GM19397 (cell line): ENCODE results near the gene KANK4.

ENCODE experiments used
- ATAC-seq: cut with Tn5 transposase; IDR thresholded peaks from one replicate; pipeline ENCODE4 v1.9.1; 2021; ENCODE audit warnings: mild to moderate bottlenecking, moderate library complexity; ENCODE audit not compliant: unreplicated experiment

KANK4 gene

GRCh38 chr1:62337706-62338631 is 18.7 kb upstream of the KANK4 start:
- ATAC-seq: no peak

DNA sequence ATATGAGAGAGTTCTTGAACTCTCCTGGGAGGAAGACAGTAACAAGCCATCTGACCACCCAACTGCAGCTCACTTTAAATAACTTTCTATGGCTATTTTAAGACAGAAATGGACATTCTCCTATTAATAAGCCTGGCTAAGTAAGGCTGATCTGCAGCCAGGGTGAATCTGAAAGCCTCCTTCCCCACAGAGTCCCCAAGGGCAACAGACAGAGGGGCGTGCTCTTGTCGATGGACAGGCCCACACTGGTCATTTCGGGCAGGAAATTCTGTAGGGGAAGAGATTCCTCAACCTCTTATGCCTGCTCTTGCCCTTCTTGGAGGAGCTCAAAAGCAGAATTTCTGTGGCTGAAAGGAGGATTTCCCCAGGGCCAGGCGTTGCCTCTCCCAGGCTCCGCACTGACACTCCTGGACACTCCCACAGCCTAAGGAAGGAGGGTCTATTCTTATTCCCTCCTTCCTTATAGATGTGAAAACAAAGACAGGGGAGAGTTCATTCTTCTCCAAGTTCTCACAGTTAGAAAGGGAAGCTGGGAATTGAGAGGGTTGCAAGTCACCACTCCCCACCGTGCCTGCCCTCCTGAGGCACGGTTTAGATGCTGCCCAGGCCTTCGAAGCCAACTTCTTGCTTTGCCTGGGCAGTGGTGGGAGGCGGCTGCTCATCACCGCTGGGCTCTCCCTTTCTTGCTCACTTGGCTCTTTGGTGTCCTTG is 17.9 kb upstream of the KANK4 start:
- no peak for ATAC-seq

- ATAC-seq: no peak
These were observed 17.4 kb upstream of the KANK4 start for GRCh38 chr1:62336638-62336994.

DNA sequence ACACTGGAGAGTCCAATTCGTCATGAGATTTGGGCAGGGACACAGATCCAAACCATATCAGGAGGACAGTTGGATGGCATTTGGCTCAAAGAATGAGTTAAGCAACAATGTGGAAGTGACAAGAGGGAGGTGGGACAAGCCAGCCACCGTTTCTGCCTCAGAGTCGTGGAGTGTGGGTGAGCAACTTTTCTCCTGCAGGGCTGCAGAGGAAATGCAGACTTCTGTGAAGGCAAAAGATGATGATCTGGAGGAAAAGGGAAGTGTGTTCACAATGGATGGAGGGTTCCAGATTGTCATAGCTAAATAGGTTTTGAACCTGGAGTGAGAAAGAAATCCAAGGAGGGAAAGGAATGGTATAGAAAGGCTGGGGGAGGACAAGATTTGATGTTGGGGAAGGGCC is 16.4 kb upstream of the KANK4 start:
- ATAC-seq: no peak

DNA sequence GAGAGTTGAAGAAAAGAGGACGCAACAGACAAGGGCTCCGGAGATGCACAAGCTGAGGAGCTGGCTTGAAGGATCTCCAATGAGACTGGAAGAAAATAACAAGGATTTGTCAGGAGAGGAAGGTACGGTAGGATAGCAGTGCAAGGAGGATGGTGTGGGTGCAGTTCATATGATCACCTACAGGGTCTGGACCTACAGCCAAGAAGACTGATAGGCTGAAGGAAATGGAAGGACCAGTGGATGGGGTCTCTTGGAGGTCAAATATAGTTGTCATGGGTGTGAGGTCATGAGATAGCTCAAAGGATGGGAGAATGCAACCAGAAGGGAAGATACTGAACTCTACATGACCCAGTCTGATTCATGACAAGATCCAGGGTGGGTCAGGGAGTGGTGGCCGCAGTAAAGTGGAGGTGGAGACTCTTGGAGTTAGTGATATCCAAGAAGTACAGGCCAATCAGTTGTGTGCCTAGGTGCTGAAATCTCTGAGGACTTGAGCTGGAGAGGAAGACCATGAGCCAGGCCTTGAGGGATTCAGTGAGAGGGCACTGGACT is 15.3 kb upstream of the KANK4 start:
- no peak for ATAC-seq

GRCh38 chr1:62333441-62333840 is 14.2 kb upstream of the KANK4 start:
- ATAC-seq: no peak

GRCh38 chr1:62327360-62328055 is 8.3 kb upstream of the KANK4 start:
- no peak for ATAC-seq

GRCh38 chr1:62325681-62326080 is 6.4 kb upstream of the KANK4 start:
- no peak for ATAC-seq

DNA sequence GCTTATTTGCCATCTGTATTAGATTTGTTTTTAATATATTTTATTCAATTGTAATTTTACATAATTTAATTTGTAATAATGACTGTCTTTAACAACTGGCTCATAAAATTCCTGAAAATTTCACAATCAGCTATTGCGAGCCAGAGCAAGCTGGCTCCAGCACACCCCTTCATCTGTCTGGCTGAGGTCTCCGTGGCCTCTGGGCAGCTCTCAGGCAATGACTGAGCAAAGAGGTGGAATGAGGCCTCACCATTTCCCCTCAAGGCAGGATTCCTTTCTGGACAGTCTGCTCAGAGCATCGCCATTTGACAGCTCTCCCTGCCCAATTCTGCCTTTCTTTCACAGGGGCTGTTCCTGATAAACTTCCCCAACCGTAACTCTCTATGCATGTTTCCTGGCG is 5.8 kb upstream of the KANK4 start:
- no peak for ATAC-seq

DNA sequence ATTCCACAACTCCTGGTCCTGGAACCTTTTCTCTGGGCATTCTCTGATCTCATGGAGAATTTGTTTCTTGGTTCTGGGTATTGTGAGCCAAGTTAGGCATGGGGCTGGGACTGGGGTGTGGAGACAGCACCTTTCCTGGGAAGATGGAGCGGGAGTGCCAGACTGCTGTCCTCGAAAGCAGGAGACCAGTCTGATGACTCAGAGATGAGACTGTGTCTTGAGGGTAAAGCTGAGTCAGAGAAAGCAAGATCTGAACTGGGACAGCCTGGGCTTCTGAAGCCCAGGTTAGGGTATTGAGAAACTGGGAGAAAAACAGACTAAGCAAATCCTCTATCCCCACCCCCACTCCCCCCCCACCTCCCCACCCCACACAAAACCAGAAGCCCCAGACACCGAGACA is 2.2 kb upstream of the KANK4 start:
- no peak for ATAC-seq

- ATAC-seq: no peak
These were observed 896 bp downstream of the KANK4 start for GRCh38 chr1:62318320-62318755.

GRCh38 chr1:62317021-62317768 is 2.0 kb downstream of the KANK4 start:
- no peak for ATAC-seq

DNA sequence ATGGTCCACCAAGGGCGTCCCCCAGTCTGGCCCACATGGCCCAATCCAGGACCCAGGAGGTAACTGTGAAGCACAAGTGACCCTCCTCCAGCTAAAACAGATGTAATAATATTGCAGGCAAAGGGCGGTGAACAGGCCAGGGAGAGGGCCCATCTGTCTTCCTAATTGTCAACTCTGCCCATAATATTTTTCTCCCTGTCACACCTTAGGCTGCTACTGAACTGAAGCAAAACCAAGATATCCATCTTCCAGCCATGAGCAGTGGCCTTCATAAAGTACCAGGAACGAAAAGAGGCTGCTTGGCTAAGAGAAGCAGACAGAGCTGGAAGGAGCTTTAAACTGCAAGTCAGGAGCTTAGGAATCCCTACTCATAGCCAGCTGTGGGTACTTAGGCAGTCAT is 3.1 kb downstream of the KANK4 start:
- ATAC-seq: no peak

DNA sequence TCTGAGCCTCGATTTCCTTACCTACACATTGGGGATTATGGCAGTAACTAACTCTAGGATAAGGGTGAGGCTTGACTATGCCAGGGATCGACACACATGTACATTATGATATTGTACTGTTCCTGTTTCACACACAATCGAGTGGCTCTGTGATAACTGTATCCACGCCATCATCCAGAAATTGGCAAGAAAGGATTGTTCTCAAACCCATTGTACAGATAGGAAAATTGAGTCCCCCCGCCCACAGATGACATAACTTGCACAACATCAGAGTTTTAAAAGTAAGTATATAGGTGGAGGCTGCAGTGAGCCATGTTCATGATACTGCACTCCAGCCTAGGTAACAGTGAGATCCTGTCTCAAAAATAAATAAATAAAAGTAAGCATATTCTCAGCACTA is 3.8 kb downstream of the KANK4 start:
- ATAC-seq: no peak

- no peak for ATAC-seq
These were observed 4.5 kb downstream of the KANK4 start for GRCh38 chr1:62314454-62315350.

DNA sequence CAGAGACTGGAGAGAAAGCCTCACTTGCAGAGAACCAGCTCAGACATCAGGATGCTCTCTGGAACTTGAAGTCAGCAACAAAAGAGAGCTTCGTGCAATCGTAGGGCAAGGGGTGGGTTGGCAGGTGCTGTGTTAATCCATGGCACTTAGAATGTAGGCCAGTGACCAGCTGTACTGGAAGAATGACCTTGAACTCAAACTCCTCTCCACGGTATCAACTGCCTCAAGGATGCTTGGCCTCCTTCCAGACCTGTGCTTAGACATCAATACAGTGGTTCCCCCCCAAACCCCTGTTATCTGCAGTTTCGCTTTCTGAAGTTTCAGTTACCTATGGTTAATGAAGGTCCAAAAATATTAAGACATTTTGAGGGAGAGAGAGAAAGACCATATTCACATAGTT is 6.5 kb downstream of the KANK4 start:
- ATAC-seq: no peak

- no peak for ATAC-seq
These were observed 7.7 kb downstream of the KANK4 start for GRCh38 chr1:62311473-62311943.

GRCh38 chr1:62309906-62310305 is 9.3 kb downstream of the KANK4 start:
- ATAC-seq: no peak

- no peak for ATAC-seq
These were observed 10.6 kb downstream of the KANK4 start for GRCh38 chr1:62308606-62309005.
